NK-92 treated with Interleukin-12 subunit alpha and Interleukin-12 subunit beta, amount 100 ng/mL, for 24 hours (cell line): ENCODE data around the gene TRIM63.

Source experiments
- DNase-seq: peaks from one replicate; lab custom pipeline; 2025; lab: John Stamatoyannopoulos, UW

TRIM63 gene

DNA sequence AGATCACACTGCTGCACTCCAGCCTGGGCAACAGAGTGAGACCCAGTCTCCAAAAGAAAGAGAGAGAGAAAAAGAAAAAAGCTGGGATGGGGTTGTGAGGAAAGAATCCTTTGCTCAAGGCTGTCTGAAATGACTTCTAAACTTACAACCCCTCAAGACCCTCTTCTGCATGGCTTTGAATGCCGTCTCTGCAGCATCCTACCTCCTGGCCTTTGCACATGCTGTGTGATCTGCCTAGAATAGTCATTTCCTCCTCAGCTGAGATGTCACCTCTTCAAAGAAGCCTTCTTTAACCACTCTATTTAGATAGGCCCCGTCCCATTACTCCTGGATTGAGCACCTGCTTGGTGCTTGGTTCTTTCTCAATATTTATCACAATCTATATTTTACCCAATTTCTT lies 17.4 kb upstream of the TRIM63 start:
- no peak for DNase-seq

DNA sequence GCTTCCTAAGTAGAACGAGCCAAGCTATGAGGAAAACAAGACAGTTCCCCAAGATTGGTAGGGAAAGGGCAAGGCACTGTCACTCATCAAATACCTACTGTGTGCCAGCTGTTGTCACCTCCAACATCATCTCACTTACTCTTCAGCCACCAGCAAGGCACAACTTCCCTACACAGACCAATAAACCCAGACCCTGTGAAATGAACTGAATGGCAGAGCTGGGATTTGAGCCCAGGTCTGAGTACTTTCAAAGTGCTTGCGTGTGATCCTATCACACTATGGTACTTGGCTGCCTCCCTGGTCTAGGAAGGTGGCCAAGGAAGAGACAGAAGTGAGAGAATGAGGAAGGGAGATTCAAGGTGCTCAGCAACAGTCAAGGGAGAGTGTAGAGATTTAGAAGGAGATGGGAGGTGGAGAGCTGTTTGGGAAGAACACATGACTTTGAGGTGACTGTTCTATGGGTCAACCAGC lies 16.7 kb upstream of the TRIM63 start:
- DNase-seq, result no peak

DNA sequence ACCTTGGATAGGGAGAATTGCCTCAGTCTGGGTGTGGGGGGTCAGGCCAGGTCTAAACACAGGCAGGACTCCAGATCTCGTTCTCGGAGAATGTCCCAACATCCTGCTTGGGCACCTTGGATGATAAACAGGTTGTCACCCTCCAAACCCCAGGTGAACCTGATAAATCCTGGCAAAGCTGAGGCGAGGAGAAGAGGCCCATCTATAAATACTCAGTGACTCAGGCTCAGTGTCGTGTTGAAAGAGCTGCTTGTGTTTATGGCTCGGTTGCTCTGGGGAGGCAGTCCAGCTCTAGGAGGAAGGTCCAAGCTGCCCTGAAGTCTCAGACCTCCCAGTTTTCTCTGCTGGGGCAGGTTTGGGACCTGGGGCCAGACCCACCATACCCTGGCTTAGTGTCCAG lies 15.8 kb upstream of the TRIM63 start:
- DNase-seq, result no peak

DNA sequence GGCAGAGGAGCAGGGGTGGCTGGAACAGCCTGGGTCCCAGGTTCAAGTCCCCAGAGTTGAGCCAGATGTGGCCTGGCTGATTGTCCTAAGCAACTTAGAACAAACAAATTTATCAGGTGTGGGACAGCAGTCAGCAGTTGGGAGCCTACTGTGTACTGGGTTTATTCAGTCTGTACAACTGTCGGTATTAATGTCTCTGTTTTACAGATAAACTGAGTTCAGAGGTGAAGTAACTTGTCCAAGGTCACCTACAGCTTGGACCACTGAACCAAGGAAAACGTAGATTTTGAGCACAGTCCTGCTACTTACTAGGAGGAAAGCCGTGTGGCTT lies 14.6 kb upstream of the TRIM63 start:
- no peak for DNase-seq

DNA sequence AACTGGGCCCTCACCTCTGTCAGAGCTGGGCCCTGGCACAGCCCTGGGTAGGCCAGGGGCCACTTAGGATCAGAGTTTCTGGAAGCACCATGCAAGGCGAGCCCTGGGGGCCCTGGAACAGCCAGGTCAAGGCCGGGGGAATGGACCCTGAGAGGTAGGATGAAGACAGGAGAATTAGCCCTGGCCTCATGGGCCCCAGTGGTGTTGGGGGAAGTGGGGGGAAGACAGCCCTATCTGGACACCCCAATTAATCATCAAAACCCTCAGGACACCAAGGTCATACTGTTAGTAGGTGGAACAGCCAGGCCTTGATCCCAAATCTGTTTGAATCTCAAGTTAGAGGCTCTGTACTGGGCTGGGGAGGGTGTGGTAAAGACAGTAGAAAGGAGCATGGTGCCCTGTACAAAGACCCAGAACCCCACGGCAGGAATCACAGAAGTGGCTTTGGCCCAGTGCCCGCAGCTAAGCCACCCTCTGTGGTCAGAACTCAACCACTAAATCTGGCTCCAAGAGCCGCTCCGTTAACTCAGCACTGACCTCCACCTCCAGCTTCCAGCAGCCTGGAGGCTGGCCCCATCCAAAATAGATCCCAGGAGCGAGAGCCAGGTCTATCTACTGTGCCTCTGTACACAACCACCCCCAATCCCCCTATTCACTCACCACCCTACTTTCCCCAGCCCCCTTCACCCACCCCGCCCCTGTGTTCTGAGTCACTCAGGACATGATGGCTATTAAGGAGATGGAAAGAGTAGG lies 14.0 kb upstream of the TRIM63 start:
- no peak for DNase-seq

DNA sequence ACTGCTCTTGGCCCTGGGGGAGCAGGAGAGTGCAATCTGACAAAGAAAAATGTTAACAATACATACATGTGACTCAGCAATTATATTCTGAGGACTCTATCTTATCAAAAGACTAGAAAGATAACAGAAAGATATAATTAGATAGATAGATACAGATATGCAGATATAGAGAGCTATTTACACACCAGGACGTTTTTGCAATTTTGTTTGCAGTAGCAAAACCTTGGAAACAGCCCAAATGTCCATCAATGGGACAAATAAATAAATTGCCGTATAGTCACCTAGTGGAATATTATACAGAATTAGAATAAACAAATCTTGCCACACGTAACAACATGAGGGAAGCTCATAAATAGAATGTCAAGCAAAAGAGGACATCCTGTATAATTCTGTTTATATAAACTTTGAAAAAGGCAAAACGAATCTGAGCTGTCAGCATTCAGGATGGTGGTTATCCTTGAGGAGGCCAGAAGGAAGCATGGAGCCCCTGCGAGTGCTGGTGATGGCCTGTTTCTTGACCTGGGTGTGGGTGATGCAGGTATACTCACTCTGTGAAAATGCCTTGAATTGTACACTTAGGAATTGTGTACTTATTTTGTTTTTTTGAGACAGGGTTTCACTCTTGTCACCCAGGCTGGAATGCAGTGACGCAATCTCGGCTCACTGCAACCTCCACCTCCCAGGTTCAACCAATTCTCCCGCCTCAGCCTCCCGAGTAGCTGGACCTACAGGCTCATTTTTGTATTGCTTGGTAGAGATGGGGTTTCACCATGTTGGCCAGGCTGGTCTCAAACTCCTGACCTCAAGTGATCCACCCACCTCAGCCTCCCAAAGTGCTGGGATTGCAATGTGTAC lies 12.8 kb upstream of the TRIM63 start:
- DNase-seq, result no peak

DNA sequence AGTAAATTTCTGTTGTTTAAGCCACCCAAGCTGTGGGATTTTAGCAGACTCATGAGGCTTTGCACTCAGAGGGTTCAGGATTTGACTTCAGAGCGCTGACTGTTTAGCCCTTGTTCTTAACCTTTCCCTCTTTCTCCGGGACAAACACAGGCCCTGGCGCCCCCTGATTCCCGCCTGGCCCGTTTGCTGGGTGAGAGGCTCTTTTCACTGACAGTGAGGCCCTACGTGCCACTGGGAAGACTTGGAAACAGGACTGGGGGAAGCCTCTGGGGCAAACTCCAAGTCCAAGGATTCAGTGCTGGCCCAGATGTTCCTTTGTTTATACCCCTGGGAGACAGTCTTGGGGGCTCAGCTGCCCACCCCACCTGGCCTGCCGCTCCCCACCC lies 11.7 kb upstream of the TRIM63 start:
- no peak for DNase-seq

DNA sequence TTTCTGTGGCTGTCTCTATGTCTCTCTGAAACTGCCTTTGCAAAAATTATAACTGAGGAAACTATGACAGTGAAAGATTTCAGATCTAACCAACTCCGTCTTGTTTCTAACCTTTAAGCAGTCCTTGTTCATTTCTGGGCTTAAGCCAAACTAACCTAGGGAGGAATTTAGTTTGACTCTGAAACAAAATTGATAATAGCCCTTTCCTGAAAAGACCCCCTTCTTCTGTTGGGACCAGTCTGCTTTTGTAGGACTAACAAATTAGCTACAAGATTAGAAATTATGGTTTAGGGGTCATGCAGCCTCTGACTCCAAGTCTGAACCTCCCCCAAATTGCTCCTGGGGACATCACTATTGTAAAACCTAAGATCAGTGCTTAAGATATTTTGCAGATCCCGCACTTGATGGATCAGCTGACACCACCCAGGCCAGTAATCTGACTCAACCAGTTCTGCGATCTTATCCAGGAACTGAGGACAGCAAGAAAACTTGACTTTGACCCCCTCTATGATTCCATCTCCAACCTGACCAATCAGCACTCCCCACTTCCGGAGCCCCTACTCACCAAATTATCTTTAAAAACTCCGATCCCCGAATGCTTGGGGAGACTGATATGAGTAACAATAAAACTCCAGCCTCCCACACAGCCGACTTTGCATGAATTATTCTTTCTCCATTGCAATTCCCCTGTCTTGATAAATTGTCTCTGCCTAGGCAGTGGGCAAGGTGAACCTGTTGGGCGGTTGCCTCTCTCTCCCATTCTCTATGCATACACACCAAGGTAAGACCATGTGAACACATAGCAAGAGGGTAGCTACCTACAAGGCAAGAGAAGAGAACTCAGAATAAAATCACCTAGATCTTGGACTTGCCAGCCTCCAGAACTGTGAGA lies 11.1 kb upstream of the TRIM63 start:
- no peak for DNase-seq

DNA sequence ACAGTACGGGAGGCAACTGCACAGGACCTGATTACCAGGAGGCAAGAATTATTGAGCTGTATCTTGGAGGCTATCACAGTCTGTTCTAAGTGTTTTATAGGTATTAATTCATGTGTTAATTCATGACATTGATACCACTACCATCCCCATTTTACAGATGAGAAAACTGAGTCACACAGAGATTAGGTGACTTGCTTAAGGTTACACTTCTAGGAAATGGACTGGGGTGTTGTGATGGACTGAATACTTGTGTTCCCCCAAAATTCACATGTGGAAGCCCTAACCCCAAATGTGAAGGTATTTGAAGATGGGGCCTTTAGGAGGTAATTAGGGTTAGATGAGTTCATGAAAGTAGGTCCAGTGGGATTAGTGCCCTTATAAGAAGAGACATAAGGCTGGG lies 10.1 kb upstream of the TRIM63 start:
- no peak for DNase-seq

DNA sequence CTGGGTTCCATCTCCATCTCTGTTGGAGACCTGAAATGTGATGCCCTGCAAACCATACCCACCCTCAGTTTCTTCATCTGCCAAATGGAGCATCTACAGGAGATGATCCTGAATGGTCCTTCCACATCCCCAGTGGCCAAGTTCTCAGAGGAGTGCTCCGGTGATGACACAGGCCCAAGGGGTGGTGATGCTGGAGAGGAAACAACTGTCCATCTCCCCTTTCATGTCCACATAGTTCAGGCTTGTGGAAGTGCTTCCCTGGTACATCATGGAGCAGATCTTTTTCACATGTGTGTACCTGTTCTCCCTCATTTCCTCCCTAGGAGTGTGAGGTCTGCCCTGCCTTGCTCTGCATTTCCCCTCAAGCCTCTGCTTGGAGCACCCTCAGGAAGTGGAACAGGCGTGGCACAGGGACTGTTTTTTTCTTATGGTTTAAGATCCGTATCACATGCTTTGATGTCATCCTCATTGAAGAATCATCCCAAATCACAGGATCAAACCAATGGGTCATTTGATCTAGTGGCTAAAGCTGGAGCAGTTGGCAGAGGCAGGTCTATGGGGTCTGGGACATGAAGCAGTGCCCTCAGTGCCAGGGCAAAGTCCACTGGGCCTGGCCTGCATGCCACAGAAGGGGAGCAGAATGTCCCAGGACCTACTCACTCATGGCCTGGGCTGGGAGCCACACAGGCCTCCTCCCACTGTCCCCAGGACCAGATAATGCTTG lies 8.2 kb upstream of the TRIM63 start:
- DNase-seq, result no peak

DNA sequence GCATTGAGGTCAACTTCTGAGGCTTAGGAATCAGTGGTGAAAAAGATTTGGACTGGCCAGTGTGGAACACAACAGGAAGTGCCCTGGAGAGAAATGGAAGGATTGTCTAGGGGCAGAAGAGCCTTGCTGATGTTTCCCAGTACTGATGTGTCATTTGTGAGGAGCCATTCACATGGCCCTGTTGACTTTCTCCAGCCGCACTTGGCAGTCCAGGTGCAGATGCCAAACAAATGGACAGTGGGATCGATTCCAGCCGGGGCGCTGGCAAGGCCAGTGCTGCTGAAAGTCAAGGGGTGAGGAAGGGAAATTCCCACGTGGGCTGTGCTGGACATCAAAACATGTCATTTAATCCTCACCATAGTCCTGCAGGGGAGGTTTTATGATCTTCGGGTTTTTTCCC lies 4.9 kb upstream of the TRIM63 start:
- DNase-seq, result no peak

DNA sequence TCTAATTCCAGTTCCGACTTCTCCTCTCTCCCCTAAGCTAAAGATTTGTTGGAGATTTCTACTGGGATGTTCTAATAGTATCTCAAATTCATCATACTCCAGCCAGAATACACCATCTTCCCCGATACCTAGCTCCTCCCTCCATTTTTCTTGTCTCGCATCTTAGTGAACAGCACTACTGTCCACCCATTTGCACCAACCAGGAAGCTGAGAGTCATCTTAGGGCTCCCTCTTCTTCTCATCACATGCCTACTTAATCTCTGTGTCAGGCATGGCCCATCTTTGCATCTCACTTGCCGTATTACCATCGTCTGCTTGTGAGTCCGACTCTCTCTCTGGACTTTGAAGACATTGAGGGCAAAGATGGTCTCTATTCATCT lies 3.5 kb upstream of the TRIM63 start:
- DNase-seq, result no peak

DNA sequence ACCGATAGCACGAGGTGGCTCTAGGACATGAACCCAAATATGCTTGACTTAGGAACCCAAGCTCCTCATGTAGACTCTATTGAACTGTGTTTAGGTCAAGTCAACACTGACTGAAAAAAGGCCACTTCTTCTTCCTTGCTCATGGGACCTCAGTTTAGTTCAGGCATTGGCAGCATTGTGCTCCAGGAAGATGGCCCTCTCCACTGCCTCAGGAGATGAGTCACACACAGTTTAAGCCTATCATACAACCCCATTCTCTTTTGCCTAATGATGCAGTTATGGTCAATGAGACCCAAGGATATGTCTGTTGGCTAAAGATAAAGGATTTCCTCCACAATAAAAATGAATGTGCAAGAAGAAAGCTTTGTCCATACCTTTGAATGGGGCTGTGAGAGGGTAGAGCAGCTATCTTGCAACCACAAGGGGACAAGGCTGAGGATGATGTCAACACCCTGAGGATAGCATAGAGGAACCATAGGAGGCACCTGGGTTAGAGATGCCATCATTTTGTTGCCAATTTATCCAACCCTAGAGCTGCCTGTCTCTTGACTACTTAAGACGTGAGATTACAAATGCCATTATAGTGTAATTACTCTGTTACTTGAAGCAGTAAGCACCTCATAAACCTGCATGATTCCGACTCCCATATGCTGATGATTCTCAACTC lies 3.0 kb upstream of the TRIM63 start:
- no peak for DNase-seq

DNA sequence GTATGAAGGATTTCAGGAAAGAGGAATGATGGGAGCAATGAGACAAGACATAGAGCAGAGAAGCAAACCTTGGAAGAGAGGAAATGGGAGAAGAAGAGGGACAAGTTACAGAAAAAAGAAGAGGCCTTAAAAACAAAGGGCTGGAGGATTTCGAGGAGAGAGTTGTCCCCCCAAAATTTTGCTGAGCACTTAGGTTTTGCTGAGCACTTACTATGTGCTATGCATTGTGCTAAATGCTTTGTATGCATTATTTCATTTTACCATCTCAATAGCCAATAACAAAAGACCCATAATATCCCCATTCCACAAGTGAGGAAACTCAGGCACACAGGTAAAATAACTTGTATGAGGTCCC lies 2.5 kb upstream of the TRIM63 start:
- DNase-seq, result no peak

DNA sequence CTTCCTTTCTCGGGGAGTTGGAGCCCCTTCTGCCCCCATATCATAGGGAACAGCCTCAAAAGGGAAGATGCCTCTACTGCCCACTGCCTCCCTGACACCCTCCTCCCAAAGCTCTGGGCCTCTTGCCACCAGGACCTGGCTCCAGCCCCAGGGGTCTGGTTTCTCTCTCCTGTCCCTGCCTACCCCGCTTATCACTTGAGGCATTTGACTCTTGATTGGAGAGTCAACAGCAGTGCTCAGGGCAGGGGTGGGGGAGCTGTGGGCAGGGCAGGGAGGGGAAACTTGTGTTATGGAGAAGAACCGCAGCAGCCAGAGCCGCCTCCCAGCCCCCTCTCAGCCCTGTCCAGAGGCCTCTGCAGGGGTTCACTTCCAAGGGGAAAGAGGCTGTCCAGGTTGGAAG lies 573 bp downstream of the TRIM63 start:
- DNase-seq, result no peak

DNA sequence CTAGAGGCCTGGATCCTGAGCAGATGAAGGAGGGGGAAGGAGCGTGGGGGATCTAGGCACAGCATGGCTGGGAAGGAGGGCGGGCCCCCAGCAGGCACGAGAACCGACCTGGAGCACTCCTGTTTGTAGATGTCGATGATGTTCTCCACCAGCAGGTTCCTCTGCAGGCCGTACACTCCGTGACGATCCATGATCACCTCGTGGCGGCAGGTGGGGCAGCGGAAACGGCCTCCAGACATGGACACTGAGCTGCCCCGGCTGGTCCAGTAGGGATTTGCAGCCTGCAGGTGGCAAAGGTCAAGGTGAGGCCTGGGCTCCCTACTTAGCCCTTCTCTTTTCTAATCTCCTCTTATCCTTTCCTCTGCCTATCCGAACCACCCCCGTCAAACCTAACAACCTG lies 1.3 kb downstream of the TRIM63 start:
- DNase-seq, result no peak

DNA sequence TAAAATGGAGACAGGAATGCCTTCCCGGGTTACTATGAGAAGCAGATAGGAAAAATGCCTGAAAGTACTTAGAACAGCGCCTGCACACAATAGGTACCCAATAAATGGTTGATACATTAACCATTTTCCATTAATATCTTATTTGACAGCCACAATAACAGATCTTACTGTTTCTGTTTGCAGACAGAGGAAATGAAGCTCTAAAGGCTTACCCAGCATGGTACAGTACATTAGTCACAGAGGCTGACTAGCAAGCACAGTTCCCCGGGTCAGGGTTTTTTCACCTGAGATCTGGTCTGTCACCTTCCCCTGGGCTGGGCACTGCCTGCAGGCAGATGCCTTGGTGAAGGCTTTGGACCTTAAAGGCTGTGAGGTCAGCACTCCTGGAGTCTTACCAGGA lies 2.9 kb downstream of the TRIM63 start:
- no peak for DNase-seq

DNA sequence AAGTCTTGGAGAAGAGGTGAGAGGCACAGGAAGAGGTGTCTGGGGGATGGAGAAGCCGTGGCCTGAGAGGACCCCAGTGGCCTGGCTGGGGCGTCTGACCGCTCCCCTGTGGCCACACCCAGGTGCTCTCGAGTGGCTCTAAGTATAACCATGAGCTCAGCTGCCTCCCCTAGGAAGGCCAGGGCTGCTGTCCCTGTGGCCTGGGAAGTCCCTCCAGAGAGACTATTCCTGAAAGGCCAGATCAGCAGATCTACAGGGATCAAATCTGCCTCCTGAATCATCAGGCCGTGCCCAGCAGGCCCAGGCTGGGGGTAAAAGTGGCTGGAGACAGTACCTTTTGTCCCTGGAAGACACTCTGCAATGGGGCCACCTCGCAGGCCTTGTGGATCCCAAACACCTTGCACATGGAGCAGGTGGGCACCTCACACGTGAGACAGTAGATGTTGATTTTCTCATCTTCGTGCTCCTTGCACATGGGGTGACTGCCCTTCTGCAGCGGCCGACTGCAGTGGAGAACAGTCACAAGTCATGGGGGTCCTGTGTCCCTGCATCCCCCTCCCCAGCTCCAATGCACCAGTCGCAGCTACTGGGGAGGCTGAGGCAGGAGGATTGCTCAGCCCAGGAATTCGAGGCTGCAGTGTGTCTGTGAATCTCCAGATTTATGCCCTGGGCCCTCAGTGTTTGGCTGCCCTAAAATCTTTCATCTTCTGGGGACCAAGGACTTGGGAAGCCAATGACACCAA lies 6.4 kb downstream of the TRIM63 start:
- DNase-seq, result no peak

DNA sequence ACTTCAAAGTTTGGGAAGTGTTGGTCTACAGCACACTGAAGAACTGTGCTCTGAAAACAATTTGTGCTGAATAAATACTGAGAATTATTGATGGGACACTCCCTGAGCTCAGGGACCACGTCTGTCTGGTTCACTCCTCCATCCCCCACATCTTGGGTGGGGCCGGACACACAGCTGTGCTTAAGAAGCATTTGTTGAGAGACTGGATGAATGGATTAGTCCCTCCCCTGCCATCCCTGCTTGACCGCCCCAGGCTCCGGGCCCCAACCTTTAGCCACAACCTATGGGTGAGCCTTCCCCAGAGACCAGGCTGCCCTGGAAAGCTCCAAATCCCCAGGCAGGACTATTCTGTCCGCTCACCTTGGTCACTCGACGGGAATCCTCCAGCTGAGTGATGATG lies 7.5 kb downstream of the TRIM63 start:
- no peak for DNase-seq

DNA sequence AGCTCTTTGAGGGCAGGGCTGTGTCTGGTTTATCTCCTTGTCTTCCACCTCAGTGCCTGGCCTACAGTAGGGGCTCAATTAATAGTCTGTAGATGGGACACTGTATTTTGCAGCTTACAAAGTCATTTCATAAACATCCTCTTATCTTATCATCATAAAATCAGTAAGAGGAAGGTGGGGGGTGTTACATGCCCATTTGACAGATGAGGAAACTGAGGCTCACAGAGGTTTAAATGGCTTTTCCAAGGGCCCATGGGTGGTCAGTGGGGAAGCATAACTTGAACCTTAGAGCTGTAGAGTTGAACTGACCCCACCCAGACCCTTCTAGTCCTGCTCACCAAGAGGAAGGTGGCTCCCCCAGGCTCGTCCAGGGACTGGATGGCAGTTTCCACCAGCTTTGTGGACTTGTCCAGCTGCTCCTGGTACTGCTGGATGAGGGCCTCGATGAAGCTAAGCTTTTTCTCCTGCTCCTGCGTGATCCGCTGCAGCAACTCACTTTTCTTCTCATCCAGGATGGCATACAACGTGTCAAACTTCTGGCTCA lies 9.3 kb downstream of the TRIM63 start:
- no peak for DNase-seq

DNA sequence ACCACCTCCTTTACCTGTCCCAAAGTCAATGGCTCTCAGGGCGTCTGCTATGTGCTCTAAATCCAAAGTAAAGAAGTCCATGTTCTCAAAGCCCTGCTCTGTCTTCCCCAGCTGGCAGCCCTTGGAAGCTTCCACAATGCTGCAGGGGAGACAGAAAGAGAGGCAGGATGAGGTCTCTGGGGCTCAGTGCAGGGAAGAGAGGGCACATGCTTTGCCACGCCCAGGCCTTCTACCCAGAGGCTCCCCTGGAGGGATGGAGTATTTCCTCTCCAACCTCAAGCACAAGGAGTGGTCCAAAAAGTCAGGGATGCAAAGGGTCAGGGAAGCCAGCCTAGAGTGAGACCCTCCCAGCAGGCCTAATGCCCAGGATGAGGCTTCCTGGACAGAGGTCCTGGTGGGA lies 10.2 kb downstream of the TRIM63 start:
- no peak for DNase-seq
